Activated CD8-positive, alpha-beta T cell treated with anti-CD3 and anti-CD28 coated beads, Interleukin-2, amount 10 ng/mL, durations not matched to agents 7 days and 5 days (primary cell): ENCODE data around the gene GAGE1. TPM values are rescaled to one million over a fixed set of nuclear protein-coding genes. Genes with fewer than 3 reads are reported as not detected.
"Not testable (repeated sequence)": the region's sequence is repeated elsewhere in the genome, so short reads cannot be mapped to it uniquely, and the experiment has no call there.

Source experiments
- ATAC-seq: fragments of 150-1000 bp; cut with Tn5 transposase; one replicate; pipeline ENCODE4 v1.10.0; 2021; ENCODE audit warnings: moderate library complexity
- CTCF ChIA-PET: fragments of 350-600 bp; sonication (Branson Sonifier 250); formaldehyde crosslinking; loops from one replicate; lab custom pipeline; 2021; ENCODE audit warnings: antibody characterized with exemption; lab: Charles Lee
- POLR2A ChIA-PET: fragments of 350-600 bp; sonication (Branson Sonifier 250); formaldehyde crosslinking; loops from one replicate; lab custom pipeline; 2021; ENCODE audit warnings: antibody characterized with exemption; lab: Charles Lee
- DNase-seq: peaks from one replicate; pipeline ENCODE4 v3.0.0-alpha.2; 2020
- H3K27ac Mint-ChIP-seq: one replicate; pipeline ENCODE4 v1.8.0; 2021; ENCODE audit warnings: mild to moderate bottlenecking, mixed read lengths
- H3K27me3 Mint-ChIP-seq: one replicate; pipeline ENCODE4 v1.8.0; 2021; ENCODE audit warnings: low read depth, mixed read lengths
- H3K36me3 Mint-ChIP-seq: one replicate; pipeline ENCODE4 v1.8.0; 2021; ENCODE audit warnings: low read depth, mixed read lengths
- H3K4me1 Mint-ChIP-seq: one replicate; pipeline ENCODE4 v1.8.0; 2021; ENCODE audit warnings: low read depth, mixed read lengths
- H3K4me3 Mint-ChIP-seq: one replicate; pipeline ENCODE4 v1.8.0; 2021; ENCODE audit warnings: mild to moderate bottlenecking, mixed read lengths
- H3K9me3 Mint-ChIP-seq: one replicate; pipeline ENCODE4 v1.8.0; 2022; ENCODE audit warnings: mixed read lengths; ENCODE audit not compliant: insufficient read depth
- total RNA-seq, 2 experiments: library from RNA; stranded (reverse); gene quantifications; one replicate each; pipeline ENCODE4 v1.2.3, GENCODE V29; 2021

GAGE1 gene
- not detected for total RNA-seq

DNA sequence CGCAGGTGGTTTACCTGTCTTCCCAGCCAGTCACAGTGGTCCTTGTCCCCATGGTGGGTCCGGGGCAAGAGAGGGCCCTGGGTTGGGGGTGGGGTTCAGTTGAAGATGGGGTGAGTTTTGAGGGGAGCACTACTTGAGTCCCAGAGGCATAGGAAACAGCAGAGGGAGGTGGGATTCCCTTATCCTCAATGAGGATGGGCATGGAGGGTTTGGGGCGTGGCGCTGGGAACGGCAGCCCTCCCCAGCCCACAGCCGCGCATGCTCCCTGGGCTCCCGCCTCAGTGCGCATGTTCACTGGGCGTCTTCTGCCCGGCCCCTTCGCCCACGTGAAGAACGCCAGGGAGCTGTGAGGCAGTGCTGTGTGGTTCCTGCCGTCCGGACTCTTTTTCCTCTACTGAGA, at the start of gene GAGE1:
Gene GAGE1, plus strand, starts transcription at position 301 of the 400 bp plus-strand sequence. CDS start 1,155 bp downstream, outside the sequence.
- H3K27ac Mint-ChIP-seq, CTCF ChIA-PET, ATAC-seq, H3K9me3 Mint-ChIP-seq, POLR2A ChIA-PET, H3K4me1 Mint-ChIP-seq, DNase-seq, H3K27me3 Mint-ChIP-seq, H3K4me3 Mint-ChIP-seq, H3K36me3 Mint-ChIP-seq: not testable (repeated sequence)

DNA sequence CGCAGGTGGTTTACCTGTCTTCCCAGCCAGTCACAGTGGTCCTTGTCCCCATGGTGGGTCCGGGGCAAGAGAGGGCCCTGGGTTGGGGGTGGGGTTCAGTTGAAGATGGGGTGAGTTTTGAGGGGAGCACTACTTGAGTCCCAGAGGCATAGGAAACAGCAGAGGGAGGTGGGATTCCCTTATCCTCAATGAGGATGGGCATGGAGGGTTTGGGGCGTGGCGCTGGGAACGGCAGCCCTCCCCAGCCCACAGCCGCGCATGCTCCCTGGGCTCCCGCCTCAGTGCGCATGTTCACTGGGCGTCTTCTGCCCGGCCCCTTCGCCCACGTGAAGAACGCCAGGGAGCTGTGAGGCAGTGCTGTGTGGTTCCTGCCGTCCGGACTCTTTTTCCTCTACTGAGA, 47.8 kb upstream of the GAGE1 start, which contains the start of gene GAGE12E:
Gene GAGE12E, plus strand, starts transcription at position 301 of the 400 bp plus-strand sequence. CDS start 1,155 bp downstream, outside the sequence.
- ATAC-seq, H3K4me1 Mint-ChIP-seq, H3K36me3 Mint-ChIP-seq, H3K27me3 Mint-ChIP-seq, POLR2A ChIA-PET, H3K4me3 Mint-ChIP-seq, H3K9me3 Mint-ChIP-seq, H3K27ac Mint-ChIP-seq, CTCF ChIA-PET, DNase-seq: not testable (repeated sequence)

DNA sequence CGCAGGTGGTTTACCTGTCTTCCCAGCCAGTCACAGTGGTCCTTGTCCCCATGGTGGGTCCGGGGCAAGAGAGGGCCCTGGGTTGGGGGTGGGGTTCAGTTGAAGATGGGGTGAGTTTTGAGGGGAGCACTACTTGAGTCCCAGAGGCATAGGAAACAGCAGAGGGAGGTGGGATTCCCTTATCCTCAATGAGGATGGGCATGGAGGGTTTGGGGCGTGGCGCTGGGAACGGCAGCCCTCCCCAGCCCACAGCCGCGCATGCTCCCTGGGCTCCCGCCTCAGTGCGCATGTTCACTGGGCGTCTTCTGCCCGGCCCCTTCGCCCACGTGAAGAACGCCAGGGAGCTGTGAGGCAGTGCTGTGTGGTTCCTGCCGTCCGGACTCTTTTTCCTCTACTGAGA, 38.3 kb upstream of the GAGE1 start, which contains the start of gene GAGE12F:
Gene GAGE12F, plus strand, starts transcription at position 301 of the 400 bp plus-strand sequence. CDS start 1,155 bp downstream, outside the sequence.
- H3K9me3 Mint-ChIP-seq, H3K4me3 Mint-ChIP-seq, H3K36me3 Mint-ChIP-seq, ATAC-seq, H3K4me1 Mint-ChIP-seq, H3K27me3 Mint-ChIP-seq, CTCF ChIA-PET, H3K27ac Mint-ChIP-seq, POLR2A ChIA-PET, DNase-seq: not testable (repeated sequence)

DNA sequence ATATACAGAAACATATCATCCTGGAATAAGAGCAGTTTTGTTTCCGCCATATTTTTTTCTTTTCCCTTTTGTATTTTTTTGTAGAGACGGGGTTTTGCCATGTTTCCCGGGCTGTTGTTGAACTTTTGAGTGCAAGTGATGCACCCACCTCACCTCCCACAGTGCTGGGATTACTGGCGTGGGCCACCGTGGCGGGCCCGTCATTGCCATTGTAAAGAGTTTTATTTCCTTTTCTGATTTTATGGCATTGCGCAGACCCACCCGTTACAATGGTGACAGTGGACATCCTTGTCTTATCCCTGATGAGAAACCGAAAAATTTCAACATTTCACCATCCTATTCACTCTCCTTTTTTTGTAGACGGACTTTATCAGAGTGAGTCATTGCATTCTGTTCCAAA, 30.1 kb upstream of the GAGE1 start:
- H3K27me3 Mint-ChIP-seq, H3K4me1 Mint-ChIP-seq, H3K9me3 Mint-ChIP-seq, H3K27ac Mint-ChIP-seq, POLR2A ChIA-PET, ATAC-seq, H3K36me3 Mint-ChIP-seq, CTCF ChIA-PET, H3K4me3 Mint-ChIP-seq, DNase-seq: not testable (repeated sequence)

- H3K4me1 Mint-ChIP-seq, H3K27me3 Mint-ChIP-seq, H3K36me3 Mint-ChIP-seq, H3K4me3 Mint-ChIP-seq, H3K27ac Mint-ChIP-seq, ATAC-seq, POLR2A ChIA-PET, DNase-seq, CTCF ChIA-PET, H3K9me3 Mint-ChIP-seq: not testable (repeated sequence)
Measured at GRCh38 chrX:49569152-49569551, 29.7 kb upstream of the GAGE1 start.

- H3K27ac Mint-ChIP-seq, H3K9me3 Mint-ChIP-seq, H3K4me1 Mint-ChIP-seq, H3K4me3 Mint-ChIP-seq, H3K36me3 Mint-ChIP-seq, POLR2A ChIA-PET, DNase-seq, ATAC-seq, H3K27me3 Mint-ChIP-seq, CTCF ChIA-PET: not testable (repeated sequence)
Measured at GRCh38 chrX:49570100-49570499, 28.7 kb upstream of the GAGE1 start, which contains the start of gene GAGE12G. Gene GAGE12G, plus strand, starts transcription at chrX:49570400. Its CDS starts 1,155 bp downstream, at chrX:49571555.

DNA sequence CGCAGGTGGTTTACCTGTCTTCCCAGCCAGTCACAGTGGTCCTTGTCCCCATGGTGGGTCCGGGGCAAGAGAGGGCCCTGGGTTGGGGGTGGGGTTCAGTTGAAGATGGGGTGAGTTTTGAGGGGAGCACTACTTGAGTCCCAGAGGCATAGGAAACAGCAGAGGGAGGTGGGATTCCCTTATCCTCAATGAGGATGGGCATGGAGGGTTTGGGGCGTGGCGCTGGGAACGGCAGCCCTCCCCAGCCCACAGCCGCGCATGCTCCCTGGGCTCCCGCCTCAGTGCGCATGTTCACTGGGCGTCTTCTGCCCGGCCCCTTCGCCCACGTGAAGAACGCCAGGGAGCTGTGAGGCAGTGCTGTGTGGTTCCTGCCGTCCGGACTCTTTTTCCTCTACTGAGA, 19.2 kb upstream of the GAGE1 start, which contains the start of gene GAGE12H:
Gene GAGE12H, plus strand, starts transcription at position 301 of the 400 bp plus-strand sequence. CDS start 1,155 bp downstream, outside the sequence.
- ATAC-seq, CTCF ChIA-PET, DNase-seq, POLR2A ChIA-PET, H3K36me3 Mint-ChIP-seq, H3K27ac Mint-ChIP-seq, H3K4me1 Mint-ChIP-seq, H3K27me3 Mint-ChIP-seq, H3K4me3 Mint-ChIP-seq, H3K9me3 Mint-ChIP-seq: not testable (repeated sequence)

DNA sequence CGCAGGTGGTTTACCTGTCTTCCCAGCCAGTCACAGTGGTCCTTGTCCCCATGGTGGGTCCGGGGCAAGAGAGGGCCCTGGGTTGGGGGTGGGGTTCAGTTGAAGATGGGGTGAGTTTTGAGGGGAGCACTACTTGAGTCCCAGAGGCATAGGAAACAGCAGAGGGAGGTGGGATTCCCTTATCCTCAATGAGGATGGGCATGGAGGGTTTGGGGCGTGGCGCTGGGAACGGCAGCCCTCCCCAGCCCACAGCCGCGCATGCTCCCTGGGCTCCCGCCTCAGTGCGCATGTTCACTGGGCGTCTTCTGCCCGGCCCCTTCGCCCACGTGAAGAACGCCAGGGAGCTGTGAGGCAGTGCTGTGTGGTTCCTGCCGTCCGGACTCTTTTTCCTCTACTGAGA, 9.6 kb upstream of the GAGE1 start, which contains the start of gene GAGE2A:
Gene GAGE2A, plus strand, starts transcription at position 301 of the 400 bp plus-strand sequence. CDS start 1,155 bp downstream, outside the sequence.
- POLR2A ChIA-PET = not testable (repeated sequence)

DNA sequence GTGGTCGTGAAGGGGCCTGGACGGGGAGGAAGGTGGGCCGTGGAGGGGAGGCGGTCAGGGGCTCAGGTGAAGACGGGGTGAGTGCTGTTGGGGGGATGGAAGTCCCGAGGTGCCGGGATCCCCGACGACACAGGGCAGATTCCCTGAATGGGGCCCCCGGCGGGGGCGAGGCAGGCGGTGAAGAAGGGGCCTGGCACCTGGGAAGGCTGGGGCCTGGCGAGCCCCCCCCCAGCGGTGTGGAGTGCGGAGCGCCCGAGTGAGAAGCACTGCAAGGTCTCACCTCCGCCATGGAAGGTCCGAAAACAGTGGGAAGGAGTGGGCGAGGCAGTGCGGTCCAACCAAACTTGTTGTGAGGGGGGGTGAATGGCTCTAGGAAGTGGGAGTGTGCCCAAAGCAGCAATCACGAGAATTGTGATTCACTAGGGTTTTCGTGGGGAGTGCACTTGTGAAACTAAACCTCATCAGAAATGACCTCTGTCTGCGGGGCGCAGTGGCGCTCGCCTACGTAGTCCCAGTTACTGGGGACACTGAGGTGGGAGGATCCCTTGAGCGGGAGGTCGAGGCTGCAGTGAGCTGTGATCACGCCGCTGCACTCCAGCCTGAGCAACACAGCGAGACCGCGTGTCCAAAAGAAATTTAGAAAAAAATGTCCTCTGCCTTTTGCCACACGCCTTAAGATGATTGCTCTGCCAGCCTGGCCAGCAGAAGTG, 8.9 kb upstream of the GAGE1 start:
- CTCF ChIA-PET, H3K36me3 Mint-ChIP-seq, H3K9me3 Mint-ChIP-seq: not testable (repeated sequence)

More for the DNA sequence above, 9.6 kb upstream of the GAGE1 start, which contains the start of gene GAGE2A:
- H3K27me3 Mint-ChIP-seq, H3K4me1 Mint-ChIP-seq, H3K9me3 Mint-ChIP-seq, H3K27ac Mint-ChIP-seq, H3K4me3 Mint-ChIP-seq, DNase-seq, H3K36me3 Mint-ChIP-seq, ATAC-seq, CTCF ChIA-PET: not testable (repeated sequence)

DNA sequence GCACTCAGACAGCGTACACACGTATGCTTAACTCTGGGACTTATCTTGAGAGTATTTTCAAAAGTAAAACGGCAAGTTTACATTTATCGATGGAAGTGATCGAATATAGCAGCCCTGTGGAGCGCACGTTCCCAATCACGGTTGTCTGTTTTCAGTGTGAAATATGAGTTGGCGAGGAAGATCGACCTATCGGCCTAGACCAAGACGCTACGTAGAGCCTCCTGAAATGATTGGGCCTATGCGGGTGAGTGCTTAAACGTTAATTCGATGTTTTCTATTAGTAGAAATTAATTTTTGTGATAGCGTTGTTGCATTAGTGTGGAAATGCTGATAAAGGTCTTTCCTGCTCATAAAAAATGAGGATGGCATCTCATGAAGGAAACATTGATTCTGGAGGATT, 8.3 kb upstream of the GAGE1 start:
- H3K27me3 Mint-ChIP-seq, H3K27ac Mint-ChIP-seq, H3K4me1 Mint-ChIP-seq, DNase-seq, POLR2A ChIA-PET, CTCF ChIA-PET, H3K36me3 Mint-ChIP-seq, ATAC-seq, H3K9me3 Mint-ChIP-seq, H3K4me3 Mint-ChIP-seq: not testable (repeated sequence)

More for the DNA sequence above, 8.9 kb upstream of the GAGE1 start:
- H3K4me1 Mint-ChIP-seq, POLR2A ChIA-PET, ATAC-seq, H3K27me3 Mint-ChIP-seq, H3K4me3 Mint-ChIP-seq, H3K27ac Mint-ChIP-seq, DNase-seq: not testable (repeated sequence)

GRCh38 chrX:49610718-49611310, 12.0 kb downstream of the GAGE1 start:
- CTCF ChIA-PET = no interaction called here
- H3K9me3 Mint-ChIP-seq = no peaks in the 10 kb centered on the region
- H3K27me3 Mint-ChIP-seq = no peaks in the 10 kb centered on the region
- no peak overlapping the region for H3K27ac Mint-ChIP-seq
- no peak overlapping the region for H3K4me3 Mint-ChIP-seq
- no peak for ATAC-seq
- POLR2A ChIA-PET = no interaction called here
- no peaks in the 10 kb centered on the region for H3K4me1 Mint-ChIP-seq
- no peak for DNase-seq
- H3K36me3 Mint-ChIP-seq = no peaks in the 10 kb centered on the region

DNA sequence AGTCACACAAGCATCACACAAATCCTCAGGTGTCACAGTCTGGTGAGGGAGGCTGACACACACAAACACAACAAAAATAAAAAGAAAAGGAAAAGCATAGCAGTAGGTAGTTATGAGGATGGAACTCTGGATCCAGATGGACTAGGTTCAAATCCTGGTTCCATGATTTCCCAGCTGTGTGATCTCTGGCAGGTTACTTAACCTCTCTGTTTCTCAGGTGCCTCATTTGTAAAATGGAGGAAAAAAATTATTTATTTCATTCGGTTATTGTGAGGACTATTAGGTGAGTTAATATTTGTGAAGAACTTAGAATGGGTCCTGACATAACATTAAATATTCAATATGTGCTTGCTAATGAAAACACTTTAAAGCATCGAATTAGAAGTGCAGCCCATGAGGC, 19.8 kb downstream of the GAGE1 start:
- Mint-ChIP-seq H3K4me1 (no peaks in the 10 kb centered on the region), H3K27ac (no peak overlapping the region), H3K4me3 (no peak overlapping the region), H3K36me3 (no peaks in the 10 kb centered on the region), H3K9me3 (no peaks in the 10 kb centered on the region), H3K27me3 (no peaks in the 10 kb centered on the region)
- ChIA-PET CTCF (no interaction called here), POLR2A (no interaction called here)
- no peak for DNase-seq
- no peak for ATAC-seq
